B cell (primary cell): Measurements from ENCODE around the gene IQCH. TPM values are rescaled to one million over a fixed set of nuclear protein-coding genes. Genes with fewer than 3 reads are reported as not detected.

ENCODE experiments used
- ATAC-seq: fragments of 200-7000 bp; cut with Tn5 transposase; one replicate; pipeline ENCODE4 v1.10.0; 2021; ENCODE audit warnings: low read depth, mild to moderate bottlenecking, moderate number of reproducible peaks, moderate library complexity
- CTCF ChIA-PET: fragments of 350-600 bp; sonication (Branson Sonifier 250); formaldehyde crosslinking; loops from one replicate; lab custom pipeline; 2021; ENCODE audit warnings: antibody characterized with exemption, inconsistent platforms; lab: Charles Lee
- POLR2A ChIA-PET: fragments of 350-600 bp; sonication (Branson Sonifier 250); formaldehyde crosslinking; loops from one replicate; lab custom pipeline; 2021; ENCODE audit warnings: antibody characterized with exemption; lab: Charles Lee
- DNase-seq: peaks from one replicate; pipeline ENCODE4 v3.0.0; 2013
- H2AFZ ChIP-seq: 2 replicates; pipeline ENCODE4 v1.6.1; 2012; ENCODE audit warnings: mild to moderate bottlenecking, low read depth, low read length; ENCODE audit not compliant: insufficient read depth, poor library complexity, severe bottlenecking
- H3K27ac ChIP-seq, 2 donors: 1 replicate in 1 of 2; 2 replicates in 1 of 2; pipeline ENCODE4 v1.5.1; 2012 to 2013; ENCODE audit warnings: low read length in 2 of 2, mild to moderate bottlenecking in 2 of 2, moderate library complexity in 1 of 2
- H3K27me3 ChIP-seq, 4 experiments: fragments of 200-600 bp in 1 of 4; sonication (generic) in 1 of 4; replicated peaks in 1 of 4; 1 replicate in 2 of 4; 2 replicates in 2 of 4; pipeline versions ENCODE4 v1.6.1 to v1.7.0; 2013 to 2016; ENCODE audit warnings: low read length in 3 of 4, mild to moderate bottlenecking in 2 of 4, mixed read lengths in 1 of 4, moderate library complexity in 1 of 4; ENCODE audit not compliant: insufficient read depth in 4 of 4, control insufficient read depth in 3 of 4; ENCODE audit errors: control extremely low read depth in 1 of 4
- H3K36me3 ChIP-seq, 2 experiments: replicated peaks in 1 of 2; 1 replicate in 1 of 2; 2 replicates in 1 of 2; pipeline versions ENCODE4 v1.6.1 to v1.7.1; 2013; ENCODE audit warnings: low read length in 1 of 2; ENCODE audit not compliant: insufficient read depth in 2 of 2, control insufficient read depth in 1 of 2; ENCODE audit errors: control extremely low read depth in 1 of 2, extremely low read depth in 1 of 2
- H3K4me1 ChIP-seq, 2 donors: fragments of 200-600 bp in 1 of 2; sonication (generic) in 1 of 2; 1 replicate in 1 of 2; 2 replicates in 1 of 2; pipeline versions ENCODE4 v1.5.1 to v1.6.1; 2013 to 2017; ENCODE audit warnings: low read length in 2 of 2; ENCODE audit not compliant: control insufficient read depth in 2 of 2, insufficient read depth in 2 of 2
- H3K4me2 ChIP-seq: replicated peaks from 2 replicates; pipeline ENCODE3; 2012; ENCODE audit warnings: mild to moderate bottlenecking, low read depth, low read length; ENCODE audit not compliant: poor library complexity, severe bottlenecking
- H3K4me3 ChIP-seq, 5 experiments: fragments of 200-600 bp in 1 of 5; sonication (generic) in 1 of 5; 1 replicate in 3 of 5; 2 replicates in 2 of 5; pipeline versions ENCODE4 v1.5.1 to v1.7.0; 2011 to 2016; ENCODE audit warnings: low read length in 4 of 5, mild to moderate bottlenecking in 4 of 5, low read depth in 2 of 5, control low read depth in 1 of 5, moderate library complexity in 1 of 5; ENCODE audit not compliant: insufficient read depth in 1 of 5; ENCODE audit errors: control extremely low read depth in 1 of 5, extremely low read depth in 1 of 5
- H3K79me2 ChIP-seq: fragments of 200-600 bp; sonication (generic); one replicate; pipeline ENCODE4 v1.6.0; 2016; ENCODE audit warnings: low read length; ENCODE audit not compliant: control insufficient read depth, insufficient read depth
- H3K9ac ChIP-seq: fragments of 200-600 bp; sonication (generic); 2 replicates; pipeline ENCODE4 v1.6.1; 2017; ENCODE audit warnings: mild to moderate bottlenecking, low read length, moderate library complexity
- H3K9me3 ChIP-seq, 3 donors: one replicate each; pipeline versions ENCODE4 v1.6.1 to v1.7.1; 2013; ENCODE audit warnings: low read length in 2 of 3; ENCODE audit not compliant: control insufficient read depth in 2 of 3, insufficient read depth in 1 of 3; ENCODE audit errors: control extremely low read depth in 1 of 3
- H4K20me1 ChIP-seq: 2 replicates; pipeline ENCODE4 v1.6.0; 2012; ENCODE audit warnings: mild to moderate bottlenecking, low read length; ENCODE audit not compliant: insufficient read depth, control insufficient read depth, poor library complexity, severe bottlenecking
- H3K27ac Mint-ChIP-seq: one replicate; pipeline ENCODE4 v1.8.0; 2021; ENCODE audit warnings: mixed read lengths
- H3K27me3 Mint-ChIP-seq: one replicate; pipeline ENCODE4 v1.8.0; 2021; ENCODE audit warnings: mixed read lengths
- H3K4me1 Mint-ChIP-seq: one replicate; pipeline ENCODE4 v1.8.0; 2021; ENCODE audit warnings: mixed read lengths
- H3K4me3 Mint-ChIP-seq: one replicate; pipeline ENCODE4 v1.8.0; 2021; ENCODE audit warnings: mixed read lengths
- H3K9me3 Mint-ChIP-seq: one replicate; pipeline ENCODE4 v1.8.0; 2022; ENCODE audit warnings: mixed read lengths; ENCODE audit not compliant: insufficient read depth
- CTCF ChIP-seq: fragments of 200-600 bp; IDR thresholded peaks from one replicate; pipeline ENCODE4 v1.8.0; 2022; ENCODE audit warnings: antibody characterized with exemption, mild to moderate bottlenecking
- EZH2 ChIP-seq: IDR thresholded peaks from 2 replicates; pipeline ENCODE4 v1.6.1; 2012; ENCODE audit warnings: borderline replicate concordance, low read depth, mild to moderate bottlenecking, moderate library complexity, low read length; ENCODE audit not compliant: insufficient read depth, poor library complexity, severe bottlenecking
- WGBS: methylation state at CpG from one replicate; pipeline ENCODE4 v1.1.5; 2013; ENCODE audit warnings: missing lambda C conversion rate; ENCODE audit not compliant: insufficient coverage; 5-methylcytosine and 5-hydroxymethylcytosine counted together
- intact Hi-C: fragments of 100-400 bp; cut with micrococcal nuclease; formaldehyde crosslinking; loops from one replicate; pipeline ENCODE4 v1.10.0; 2022
- polyA plus RNA-seq: library from polyadenylated mRNA; depleted of rRNA; stranded (reverse); fragments of >200 nt; gene quantifications from 2 replicates; pipeline ENCODE4 v1.2.3, GENCODE V29; 2012
- total RNA-seq, 2 donors: library from RNA; stranded (reverse); fragments of 120-200 nt in 1 of 2; gene quantifications; 1 replicate in 1 of 2; 2 replicates in 1 of 2; pipeline versions ENCODE4 v1.2.3 to v1.2.4, GENCODE V29; 2013 to 2022

IQCH gene
- total and polyA plus RNA-seq, 2 donors (not counting 1 experiment from before 2014, with no cell fraction given): 1.6 TPM; not detected in 1

- no peaks in the 10 kb centered on the region for H3K79me2 ChIP-seq
- no peak overlapping the region for H3K27ac Mint-ChIP-seq
These were observed 249.5 kb downstream of the IQCH start for GRCh38 chr15:67504056-67504455.

GRCh38 chr15:67504796-67505195, 250.2 kb downstream of the IQCH start:
- Histone ChIP-seq H3K9ac (no peak overlapping the region), H3K79me2 (no peaks in the 10 kb centered on the region), H3K9me3 (no peaks in the 10 kb centered on the region), H3K4me3 (no peak overlapping the region), H4K20me1 (no peaks in the 10 kb centered on the region), H3K27ac (no peak overlapping the region), H3K27me3 (no peaks in the 10 kb centered on the region), H3K4me2 (no peak overlapping the region), H2AFZ (no peak overlapping the region), H3K36me3 (no peaks in the 10 kb centered on the region), H3K4me1 (peaks cover 12 to 16% of the 10 kb centered on the region in 2 donors)
- CTCF ChIA-PET: interaction anchor here (0.5 to 1.4 kb wide), 2 partner anchors 327 to 331 kb away, joined by 3 read pairs; no protein-coding TSS in a partner anchor
- H3K27me3 Mint-ChIP-seq: no peaks in the 10 kb centered on the region
- H3K4me3 Mint-ChIP-seq: no peak overlapping the region
- H3K27ac Mint-ChIP-seq: no peak overlapping the region
- intact Hi-C loops: loop anchor here (5.0 kb wide), 1 partner anchor 333 kb away; no protein-coding TSS in a partner anchor
- TF ChIP-seq CTCF (no peak), EZH2 (no peak)
- 100% methylated on average over 5 of the region's 5 CpGs for WGBS
- POLR2A ChIA-PET: no interaction called here
- no peak for DNase-seq
- no peak for ATAC-seq
- no peaks in the 10 kb centered on the region for H3K9me3 Mint-ChIP-seq
- peaks cover 21% of the 10 kb centered on the region for H3K4me1 Mint-ChIP-seq

More at GRCh38 chr15:67504056-67504455, 249.5 kb downstream of the IQCH start:
- Histone ChIP-seq H3K27ac (no peak overlapping the region), H4K20me1 (no peaks in the 10 kb centered on the region), H3K4me1 (peaks cover 12 to 16% of the 10 kb centered on the region in 2 donors), H3K27me3 (no peaks in the 10 kb centered on the region), H3K4me3 (no peak overlapping the region), H2AFZ (no peak overlapping the region), H3K9ac (no peak overlapping the region), H3K9me3 (no peaks in the 10 kb centered on the region), H3K36me3 (no peaks in the 10 kb centered on the region), H3K4me2 (no peak overlapping the region)
- ATAC-seq (no peak), DNase-seq (no peak)
- intact Hi-C loops: loop anchor here (5.0 kb wide), 1 partner anchor 333 kb away; no protein-coding TSS in a partner anchor
- peaks cover 21% of the 10 kb centered on the region for H3K4me1 Mint-ChIP-seq
- no peaks in the 10 kb centered on the region for H3K9me3 Mint-ChIP-seq
- no peaks in the 10 kb centered on the region for H3K27me3 Mint-ChIP-seq
- POLR2A ChIA-PET: no interaction called here
- TF ChIP-seq EZH2 (no peak), CTCF (no peak)
- H3K4me3 Mint-ChIP-seq: no peak overlapping the region
- CTCF ChIA-PET: interaction anchor here (1.4 kb wide), 1 partner anchor 332 kb away, joined by 3 read pairs; no protein-coding TSS in a partner anchor
- whole genome bisulfite sequencing: no CpG with 5 or more reads among the region's 6 CpGs
